Measurements from ENCODE around the gene LMF1. TPM values are rescaled to one million over a fixed set of nuclear protein-coding genes. Genes with fewer than 3 reads are reported as not detected.

Gene LMF1
- polyA plus RNA-seq, 1 donor (not counting 4 experiments of a cell fraction or from before 2014, with no cell fraction given): 3.1 TPM

GRCh38 chr16:876041-876335 is 94.8 kb downstream of the LMF1 start:
- TF ChIP-seq EZH2 (IDR thresholded peaks at IDR 0.05; ENCODE audit: low read length) (no peak), CTCF (optimal IDR thresholded peaks at IDR 0.05 in 1 of 3, IDR thresholded peaks at IDR 0.05 in 1 of 3, conservative IDR thresholded peaks at IDR 0.05 in 1 of 3; ENCODE audit: extremely low read depth in 1 of 3, insufficient read depth in 2 of 3, low read length in 3 of 3) (no peak)
- Histone ChIP-seq H2AFZ (ENCODE audit: control insufficient read depth, low read length) (no peak overlapping the region), H3K27me3 (ENCODE audit: control insufficient read depth, extremely low read depth, insufficient read depth, low read length) (no peaks in the 10 kb centered on the region), H3K27ac (ENCODE audit: control insufficient read depth, insufficient read depth, low read length) (no peak overlapping the region), H3K9ac (ENCODE audit: control insufficient read depth, extremely low read depth, insufficient read depth, low read length) (no peak overlapping the region), H4K20me1 (ENCODE audit: control insufficient read depth, extremely low read depth, insufficient read depth, low read length) (no peaks in the 10 kb centered on the region), H3K4me3 (ENCODE audit: control insufficient read depth in 2 of 3, extremely low read depth in 1 of 3, insufficient read depth in 2 of 3, low read depth in 1 of 3, low read length in 3 of 3) (no peak overlapping the region), H3K9me1 (ENCODE audit: control insufficient read depth, extremely low read depth, insufficient read depth, low read length) (no peaks in the 10 kb centered on the region), H3K4me1 (ENCODE audit: control insufficient read depth, extremely low read depth, insufficient read depth, low read length) (no peaks in the 10 kb centered on the region), H3K9me3 (ENCODE audit: control insufficient read depth, low read depth, low read length) (peaks cover 2% of the 10 kb centered on the region), H3K4me2 (ENCODE audit: control insufficient read depth, extremely low read depth, insufficient read depth, low read depth, low read length) (no peak overlapping the region), H3K36me3 (ENCODE audit: control insufficient read depth in 2 of 2, extremely low read depth in 1 of 2, insufficient read depth in 2 of 2, low read length in 2 of 2) (no peaks in the 10 kb centered on the region), H3K79me2 (ENCODE audit: control insufficient read depth, insufficient read depth, low read length) (no peaks in the 10 kb centered on the region)
- dilution Hi-C loops (cut with MboI; ENCODE audit: extremely low pct_ligation_motif_present, low sequenced_read_pairs): no loop called here
- FAIRE-seq: no peak
- no peak for DNase-seq (ENCODE audit: low read depth, low spot score)

GRCh38 chr16:875182-876040 is 95.4 kb downstream of the LMF1 start:
- dilution Hi-C loops (cut with MboI; ENCODE audit: extremely low pct_ligation_motif_present, low sequenced_read_pairs): no loop called here

More at GRCh38 chr16:875182-876040, 95.4 kb downstream of the LMF1 start:
- H3K9ac ChIP-seq (ENCODE audit: control insufficient read depth, extremely low read depth, insufficient read depth, low read length): no peak overlapping the region
- no peaks in the 10 kb centered on the region for H3K27me3 ChIP-seq (ENCODE audit: control insufficient read depth, extremely low read depth, insufficient read depth, low read length)
- no peak overlapping the region for H3K4me3 ChIP-seq (ENCODE audit: control insufficient read depth in 2 of 3, extremely low read depth in 1 of 3, insufficient read depth in 2 of 3, low read depth in 1 of 3, low read length in 3 of 3)
- no peak overlapping the region for H3K4me2 ChIP-seq (ENCODE audit: control insufficient read depth, extremely low read depth, insufficient read depth, low read depth, low read length)
- H2AFZ ChIP-seq (ENCODE audit: control insufficient read depth, low read length): no peak overlapping the region
- no peaks in the 10 kb centered on the region for H3K9me1 ChIP-seq (ENCODE audit: control insufficient read depth, extremely low read depth, insufficient read depth, low read length)
- DNase-seq (ENCODE audit: low read depth, low spot score) (no peak), FAIRE-seq (no peak)
- no peaks in the 10 kb centered on the region for H3K36me3 ChIP-seq (ENCODE audit: control insufficient read depth in 2 of 2, extremely low read depth in 1 of 2, insufficient read depth in 2 of 2, low read length in 2 of 2)
- peaks cover 2% of the 10 kb centered on the region for H3K9me3 ChIP-seq (ENCODE audit: control insufficient read depth, low read depth, low read length)
- H3K79me2 ChIP-seq (ENCODE audit: control insufficient read depth, insufficient read depth, low read length): no peaks in the 10 kb centered on the region
- H3K4me1 ChIP-seq (ENCODE audit: control insufficient read depth, extremely low read depth, insufficient read depth, low read length): no peaks in the 10 kb centered on the region
- no peak overlapping the region for H3K27ac ChIP-seq (ENCODE audit: control insufficient read depth, insufficient read depth, low read length)
- H4K20me1 ChIP-seq (ENCODE audit: control insufficient read depth, extremely low read depth, insufficient read depth, low read length): no peaks in the 10 kb centered on the region
- TF ChIP-seq EZH2 (IDR thresholded peaks at IDR 0.05; ENCODE audit: low read length): no peak
- no peak for TF ChIP-seq CTCF (optimal IDR thresholded peaks at IDR 0.05 in 1 of 3, IDR thresholded peaks at IDR 0.05 in 1 of 3, conservative IDR thresholded peaks at IDR 0.05 in 1 of 3; ENCODE audit: extremely low read depth in 1 of 3, insufficient read depth in 2 of 3, low read length in 3 of 3)

All from keratinocyte (primary cell).